HUES64 (cell line): ENCODE measurements around the gene HRH3.

ENCODE experiments used
- H3K27ac ChIP-seq: 2 replicates; pipeline ENCODE4 v1.7.0; 2013; ENCODE audit warnings: low read depth, low read length, inconsistent platforms
- H3K27me3 ChIP-seq: 2 replicates; pipeline ENCODE4 v1.6.1; 2013; ENCODE audit warnings: mild to moderate bottlenecking, low read length; ENCODE audit not compliant: insufficient read depth
- H3K36me3 ChIP-seq: 2 replicates; pipeline ENCODE4 v1.6.1; 2013; ENCODE audit warnings: mild to moderate bottlenecking, low read length; ENCODE audit not compliant: insufficient read depth
- H3K4me1 ChIP-seq: 2 replicates; pipeline ENCODE4 v1.6.1; 2013; ENCODE audit warnings: mild to moderate bottlenecking, low read length, moderate library complexity; ENCODE audit not compliant: insufficient read depth
- H3K4me3 ChIP-seq: 2 replicates; pipeline ENCODE4 v1.5.1; 2013; ENCODE audit warnings: mild to moderate bottlenecking, low read length, moderate library complexity
- H3K9ac ChIP-seq: 2 replicates; pipeline ENCODE4 v1.6.1; 2013; ENCODE audit warnings: mild to moderate bottlenecking, low read depth, low read length
- H3K9me3 ChIP-seq: 2 replicates; pipeline ENCODE4 v1.6.1; 2013; ENCODE audit warnings: low read depth, low read length; ENCODE audit not compliant: insufficient read depth
- WGBS: fragments of 150-250, 120-280 bp; methylation state at CpG from one replicate; pipeline ENCODE4 v1.1.7; 2013; ENCODE audit warnings: missing lambda C conversion rate; 5-methylcytosine and 5-hydroxymethylcytosine counted together

HRH3 gene

GRCh38 chr20:62243906-62244515, 23.9 kb upstream of the HRH3 start:
- no peaks in the 10 kb centered on the region for H3K9me3 ChIP-seq
- H3K9ac ChIP-seq = no peak overlapping the region
- 95% methylated on average over 21 of the region's 21 CpGs for WGBS
- no peaks in the 10 kb centered on the region for H3K27me3 ChIP-seq
- H3K4me1 ChIP-seq = 0 out of 2 replicates have a peak, but pooled peaks cover 6% of the 10 kb centered on the region
- H3K4me3 ChIP-seq = no peak overlapping the region
- peaks cover 5% of the 10 kb centered on the region; the same call in 1 of the 2 replicates for H3K36me3 ChIP-seq
- H3K27ac ChIP-seq = no peak overlapping the region

GRCh38 chr20:62243106-62243505, 23.0 kb upstream of the HRH3 start:
- no peak overlapping the region for H3K9ac ChIP-seq
- H3K27ac ChIP-seq = no peak overlapping the region

GRCh38 chr20:62242176-62242575, 22.1 kb upstream of the HRH3 start:
- 95% methylated on average over 6 of the region's 6 CpGs for whole genome bisulfite sequencing
- Histone ChIP-seq H3K9ac (no peak overlapping the region), H3K27ac (no peak overlapping the region), H3K4me3 (no peak overlapping the region), H3K9me3 (no peaks in the 10 kb centered on the region), H3K4me1 (0 out of 2 replicates have a peak, but pooled peaks cover 6% of the 10 kb centered on the region), H3K27me3 (no peaks in the 10 kb centered on the region), H3K36me3 (peaks cover 5% of the 10 kb centered on the region; the same call in 1 of the 2 replicates)

More at GRCh38 chr20:62243106-62243505, 23.0 kb upstream of the HRH3 start:
- H3K36me3 ChIP-seq = peaks cover 5% of the 10 kb centered on the region; the same call in 1 of the 2 replicates
- WGBS = 89% methylated on average over 22 of the region's 22 CpGs
- 0 out of 2 replicates have a peak, but pooled peaks cover 6% of the 10 kb centered on the region for H3K4me1 ChIP-seq
- no peaks in the 10 kb centered on the region for H3K27me3 ChIP-seq
- H3K9me3 ChIP-seq = no peaks in the 10 kb centered on the region
- H3K4me3 ChIP-seq = no peak overlapping the region

DNA sequence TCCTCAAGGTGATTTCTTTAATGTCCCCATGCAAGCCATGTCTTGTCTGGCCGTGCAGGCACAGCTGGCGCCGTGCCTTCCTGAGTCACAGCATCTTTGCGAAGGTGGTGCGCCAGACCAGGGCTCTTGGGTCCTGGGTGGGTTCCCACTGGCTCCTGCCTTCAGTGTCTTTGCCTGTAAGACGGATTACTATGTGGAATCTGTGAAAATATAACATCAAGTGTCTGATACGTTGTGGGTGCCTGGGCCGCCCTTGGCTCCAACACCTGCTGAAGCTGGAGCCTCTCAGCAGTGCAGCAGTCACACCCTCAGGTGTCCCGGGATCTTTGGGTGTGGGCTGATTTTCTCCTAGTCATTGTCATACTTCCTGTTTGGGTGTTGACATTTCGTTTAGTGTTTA, 21.4 kb upstream of the HRH3 start:
- 0 out of 2 replicates have a peak, but pooled peaks cover 6% of the 10 kb centered on the region for H3K4me1 ChIP-seq
- H3K9ac ChIP-seq = 0 out of 2 replicates have a peak overlapping the region, but pooled peaks have one; percentile 24
- H3K27me3 ChIP-seq = no peaks in the 10 kb centered on the region
- 96% methylated on average over 10 of the region's 10 CpGs for WGBS
- H3K36me3 ChIP-seq = peaks cover 5% of the 10 kb centered on the region; the same call in 1 of the 2 replicates
- H3K27ac ChIP-seq = no peak overlapping the region
- H3K4me3 ChIP-seq = no peak overlapping the region
- no peaks in the 10 kb centered on the region for H3K9me3 ChIP-seq

- H3K27me3 ChIP-seq = no peaks in the 10 kb centered on the region
- 0 out of 2 replicates have a peak, but pooled peaks cover 8% of the 10 kb centered on the region for H3K4me1 ChIP-seq
- no peaks in the 10 kb centered on the region for H3K9me3 ChIP-seq
- peaks cover 5% of the 10 kb centered on the region; the same call in 1 of the 2 replicates for H3K36me3 ChIP-seq
- WGBS = 97% methylated on average over 13 of the region's 13 CpGs
- H3K27ac ChIP-seq = no peak overlapping the region
- no peak overlapping the region for H3K9ac ChIP-seq
- no peak overlapping the region for H3K4me3 ChIP-seq
Measured at GRCh38 chr20:62240020-62240685, 20.1 kb upstream of the HRH3 start.

- Histone ChIP-seq H3K27me3 (no peaks in the 10 kb centered on the region), H3K9ac (peak overlapping the region; percentile 49), H3K9me3 (no peaks in the 10 kb centered on the region), H3K4me3 (peak overlapping the region; percentile 69), H3K4me1 (0 out of 2 replicates have a peak, but pooled peaks cover 8% of the 10 kb centered on the region), H3K27ac (no peak overlapping the region; the same call in 1 of the 2 replicates), H3K36me3 (peaks cover 5% of the 10 kb centered on the region; the same call in 1 of the 2 replicates)
- WGBS = 67% methylated on average over 23 of the region's 23 CpGs
Measured at GRCh38 chr20:62239278-62239879, 19.3 kb upstream of the HRH3 start.

GRCh38 chr20:62238569-62239277, 18.6 kb upstream of the HRH3 start:
- WGBS = under 1% methylated on average over 67 of the region's 70 CpGs
- H3K36me3 ChIP-seq = peaks cover 5% of the 10 kb centered on the region; the same call in 1 of the 2 replicates
- H3K27ac ChIP-seq = no peak overlapping the region
- H3K27me3 ChIP-seq = no peaks in the 10 kb centered on the region
- H3K9me3 ChIP-seq = no peaks in the 10 kb centered on the region
- 0 out of 2 replicates have a peak, but pooled peaks cover 8% of the 10 kb centered on the region for H3K4me1 ChIP-seq
- H3K4me3 ChIP-seq = peak overlapping the region; percentile 69
- peak overlapping the region; percentile 49 for H3K9ac ChIP-seq

- Histone ChIP-seq H3K4me3 (peak within 1 kb of the TSS; percentile 69), H3K9me3 (no peaks in the 10 kb centered on the region), H3K27me3 (no peaks in the 10 kb centered on the region), H3K36me3 (peaks cover 5% of the 10 kb centered on the region; the same call in 1 of the 2 replicates), H3K27ac (no peak within 1 kb of the TSS; the same call in 1 of the 2 replicates), H3K9ac (peak within 1 kb of the TSS; percentile 49), H3K4me1 (0 out of 2 replicates have a peak, but pooled peaks cover 8% of the 10 kb centered on the region)
- WGBS = 3% methylated on average over 55 of the region's 55 CpGs
Measured at GRCh38 chr20:62237801-62238568, 17.9 kb upstream of the HRH3 start, which contains the start of gene OSBPL2. Gene OSBPL2 (plus strand): TSS chr20:62238521. CDS start chr20:62256185, 17,664 bp downstream.

- Histone ChIP-seq H3K9me3 (no peaks in the 10 kb centered on the region), H3K4me3 (no peak overlapping the region), H3K4me1 (0 out of 2 replicates have a peak, but pooled peaks cover 8% of the 10 kb centered on the region), H3K27ac (no peak overlapping the region), H3K36me3 (peaks cover 5% of the 10 kb centered on the region; the same call in 1 of the 2 replicates), H3K9ac (no peak overlapping the region), H3K27me3 (no peaks in the 10 kb centered on the region)
- 100% methylated on average over 1 of the region's 1 CpG for WGBS
Measured at GRCh38 chr20:62237514-62237800, 17.4 kb upstream of the HRH3 start.
